Lower lobe of right lung (tissue), 2 donors: ENCODE results near the gene GALNT13. TPM values are rescaled to one million over a fixed set of nuclear protein-coding genes. Genes with fewer than 3 reads are reported as not detected.

Experiments
- ATAC-seq, 2 donors: fragments of 200-7000 bp; cut with Tn5 transposase; one replicate each; pipeline ENCODE4 v1.9.1; 2020 to 2022; ENCODE audit warnings: mild to moderate bottlenecking in 2 of 2, moderate library complexity in 2 of 2
- DNase-seq: peaks from one replicate; pipeline ENCODE4 v3.0.0-alpha.2; 2020
- H3K27ac ChIP-seq: fragments of 200-600 bp; one replicate; pipeline ENCODE4 v1.8.0; 2022
- H3K27me3 ChIP-seq: fragments of 200-600 bp; one replicate; pipeline ENCODE4 v1.8.0; 2022; ENCODE audit warnings: low read depth
- H3K36me3 ChIP-seq: fragments of 200-600 bp; one replicate; pipeline ENCODE4 v1.8.0; 2022; ENCODE audit warnings: mild to moderate bottlenecking
- H3K4me1 ChIP-seq: fragments of 200-600 bp; one replicate; pipeline ENCODE4 v1.8.0; 2022
- H3K4me3 ChIP-seq: fragments of 200-600 bp; one replicate; pipeline ENCODE4 v1.8.0; 2022; ENCODE audit warnings: mild to moderate bottlenecking
- H3K9me3 ChIP-seq: fragments of 200-600 bp; one replicate; pipeline ENCODE4 v1.8.0; 2022
- CTCF ChIP-seq: fragments of 200-600 bp; IDR thresholded peaks from one replicate; pipeline ENCODE4 v1.8.0; 2022; ENCODE audit warnings: antibody characterized with exemption, mild to moderate bottlenecking
- intact Hi-C: fragments of 100-400 bp; cut with DNase I; formaldehyde crosslinking; loops from one replicate; pipeline ENCODE4 v1.11.0; 2022
- total RNA-seq: library from RNA; stranded (reverse); fragmentation: NEBNext Ultra II Directional; extraction: Animal tissue kit (Norgen Biotek cat#: 25700); gene quantifications from one replicate; pipeline ENCODE4 v1.2.1, GENCODE V29; 2021
- donor health status: DM: no; HTN: yes; CAD: no; lungs with severe emphysema.

The GALNT13 gene
- total RNA-seq, 1 donor from 2014 or later = 2.4 TPM

- Histone ChIP-seq H3K4me1 (no peaks in the 10 kb centered on the region), H3K4me3 (no peak overlapping the region), H3K9me3 (peaks cover 9% of the 10 kb centered on the region), H3K27ac (no peak overlapping the region), H3K36me3 (no peaks in the 10 kb centered on the region), H3K27me3 (no peaks in the 10 kb centered on the region)
- no peak for TF ChIP-seq CTCF
- intact Hi-C loops = no loop called here
- DNase-seq = no peak
- ATAC-seq = no peak
Measured at GRCh38 chr2:154120706-154121105, 249.0 kb downstream of the GALNT13 start.

- ATAC-seq = no peak
- Histone ChIP-seq H3K27ac (no peak overlapping the region), H3K27me3 (no peaks in the 10 kb centered on the region), H3K4me3 (no peak overlapping the region), H3K9me3 (no peaks in the 10 kb centered on the region), H3K36me3 (no peaks in the 10 kb centered on the region), H3K4me1 (no peaks in the 10 kb centered on the region)
- intact Hi-C loops = no loop called here
- TF ChIP-seq CTCF = no peak
- no peak for DNase-seq
Measured at GRCh38 chr2:154125891-154126290, 254.2 kb downstream of the GALNT13 start.

- Histone ChIP-seq H3K27me3 (no peaks in the 10 kb centered on the region), H3K4me1 (no peaks in the 10 kb centered on the region), H3K36me3 (no peaks in the 10 kb centered on the region), H3K4me3 (no peak overlapping the region), H3K9me3 (no peaks in the 10 kb centered on the region), H3K27ac (no peak overlapping the region)
- TF ChIP-seq CTCF = no peak
- DNase-seq (no peak), ATAC-seq (no peak)
- intact Hi-C loops = no loop called here
Measured at GRCh38 chr2:154130821-154131220, 259.1 kb downstream of the GALNT13 start.

GRCh38 chr2:154132827-154133226, 261.1 kb downstream of the GALNT13 start:
- Histone ChIP-seq H3K4me1 (no peaks in the 10 kb centered on the region), H3K27ac (no peak overlapping the region), H3K9me3 (no peaks in the 10 kb centered on the region), H3K36me3 (no peaks in the 10 kb centered on the region), H3K4me3 (no peak overlapping the region), H3K27me3 (no peaks in the 10 kb centered on the region)
- intact Hi-C loops = no loop called here
- DNase-seq (no peak), ATAC-seq (no peak)
- no peak for TF ChIP-seq CTCF

- no peaks in the 10 kb centered on the region for H3K36me3 ChIP-seq
- DNase-seq (no peak), ATAC-seq (no peak)
- no peak overlapping the region for H3K27ac ChIP-seq
- no peaks in the 10 kb centered on the region for H3K4me1 ChIP-seq
- H3K9me3 ChIP-seq = no peaks in the 10 kb centered on the region
- H3K4me3 ChIP-seq = no peak overlapping the region
- intact Hi-C loops = no loop called here
- no peaks in the 10 kb centered on the region for H3K27me3 ChIP-seq
- TF ChIP-seq CTCF = no peak
Measured at GRCh38 chr2:154133823-154134222, 262.1 kb downstream of the GALNT13 start.
